ENCODE data around the gene EEIG1.

GRCh38 chr9:127999461-127999860 lies 18.7 kb upstream of the EEIG1 start:
- TF ChIP-seq CTCF (IDR thresholded peaks at IDR 0.05) (no peak), POLR2AphosphoS5 (IDR thresholded peaks at IDR 0.05) (no peak), POLR2A (IDR thresholded peaks at IDR 0.05) (no peak), EP300 (IDR thresholded peaks at IDR 0.05) (no peak)
